Measurements from ENCODE around the gene PEAK1.

- no peak for TF ChIP-seq CTCF (conservative IDR thresholded peaks at IDR 0.05; ENCODE audit: low read depth, low read length)
- TF ChIP-seq EZH2phosphoT487 (IDR thresholded peaks at IDR 0.05; ENCODE audit: borderline replicate concordance, low read length), result no peak
- no peak for TF ChIP-seq EZH2 (IDR thresholded peaks at IDR 0.05; ENCODE audit: low read length, unreplicated experiment)
Measured at GRCh38 chr15:77329202-77329601, 90.7 kb downstream of the PEAK1 start.

Measured in PC-3 (cell line).